NCI-H2196 (cell line): ENCODE data around the gene UGT8.
"Not testable (repeated sequence)": the region's sequence is repeated elsewhere in the genome, so short reads cannot be mapped to it uniquely, and the experiment has no call there.

ENCODE experiments used
- DNase-seq: peaks from one replicate; lab custom pipeline; 2025; ENCODE audit not compliant: unreplicated experiment; lab: John Stamatoyannopoulos, UW

Gene UGT8

GRCh38 chr4:114601304-114602052, 2.9 kb downstream of the UGT8 start:
- DNase-seq, result no peak

- DNase-seq, result no peak
Observed at GRCh38 chr4:114603497-114603896, 4.9 kb downstream of the UGT8 start.

GRCh38 chr4:114606245-114606644, 7.6 kb downstream of the UGT8 start:
- peak; percentile 43 for DNase-seq

- DNase-seq, result no peak
Observed at GRCh38 chr4:114607056-114607455, 8.4 kb downstream of the UGT8 start.

GRCh38 chr4:114613560-114613959, 15.0 kb downstream of the UGT8 start:
- peak; percentile 11 for DNase-seq

- no peak for DNase-seq
Observed at GRCh38 chr4:114615435-114615834, 16.8 kb downstream of the UGT8 start.

- peak; percentile 14 for DNase-seq
Observed at GRCh38 chr4:114616036-114616435, 17.4 kb downstream of the UGT8 start.

- no peak for DNase-seq
Observed at GRCh38 chr4:114626196-114626595, 27.6 kb downstream of the UGT8 start.

- no peak for DNase-seq
Observed at GRCh38 chr4:114636192-114636935, 37.8 kb downstream of the UGT8 start.

GRCh38 chr4:114642173-114642780, 43.7 kb downstream of the UGT8 start:
- no peak for DNase-seq

GRCh38 chr4:114649908-114650307, 51.3 kb downstream of the UGT8 start:
- DNase-seq, result no peak

GRCh38 chr4:114653675-114654074, 55.1 kb downstream of the UGT8 start:
- DNase-seq, result no peak

GRCh38 chr4:114654592-114654991, 56.0 kb downstream of the UGT8 start:
- DNase-seq, result no peak

GRCh38 chr4:114658179-114658578, 59.6 kb downstream of the UGT8 start:
- DNase-seq, result no peak

- no peak for DNase-seq
Observed at GRCh38 chr4:114658776-114659175, 60.2 kb downstream of the UGT8 start.

GRCh38 chr4:114659386-114660008, 60.9 kb downstream of the UGT8 start:
- DNase-seq, result peak; percentile 54

- no peak for DNase-seq
Observed at GRCh38 chr4:114663083-114663482, 64.5 kb downstream of the UGT8 start.

- DNase-seq, result no peak
Observed at GRCh38 chr4:114668577-114668976, 70.0 kb downstream of the UGT8 start.

GRCh38 chr4:114670733-114671132, 72.1 kb downstream of the UGT8 start:
- DNase-seq, result not testable (repeated sequence)

GRCh38 chr4:114673306-114673705, 74.7 kb downstream of the UGT8 start:
- DNase-seq, result no peak

GRCh38 chr4:114674080-114674479, 75.5 kb downstream of the UGT8 start:
- DNase-seq, result no peak
